ENCODE results near the gene GADD45G.

Gene GADD45G

DNA sequence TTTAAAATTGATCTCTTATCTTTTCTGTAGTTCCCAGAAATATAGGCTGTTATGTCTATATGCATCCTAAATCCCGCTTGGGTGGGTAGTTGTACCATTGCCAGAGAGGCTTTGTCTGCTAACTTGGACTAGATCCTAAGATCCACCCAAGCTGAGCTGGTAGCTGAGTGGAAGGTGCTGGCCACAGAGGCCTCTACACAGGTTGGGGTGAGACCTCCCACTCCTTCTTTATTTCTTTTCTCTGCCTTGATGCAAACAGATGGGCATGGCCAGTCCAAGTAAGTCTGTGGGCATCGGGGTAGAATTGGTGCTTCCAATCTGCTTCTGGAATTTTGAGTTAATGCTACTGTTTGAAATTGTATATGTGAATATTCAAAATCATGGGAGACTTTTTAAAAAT lies 14.4 kb upstream of the GADD45G start:
- TF ChIP-seq, protein P1, sequence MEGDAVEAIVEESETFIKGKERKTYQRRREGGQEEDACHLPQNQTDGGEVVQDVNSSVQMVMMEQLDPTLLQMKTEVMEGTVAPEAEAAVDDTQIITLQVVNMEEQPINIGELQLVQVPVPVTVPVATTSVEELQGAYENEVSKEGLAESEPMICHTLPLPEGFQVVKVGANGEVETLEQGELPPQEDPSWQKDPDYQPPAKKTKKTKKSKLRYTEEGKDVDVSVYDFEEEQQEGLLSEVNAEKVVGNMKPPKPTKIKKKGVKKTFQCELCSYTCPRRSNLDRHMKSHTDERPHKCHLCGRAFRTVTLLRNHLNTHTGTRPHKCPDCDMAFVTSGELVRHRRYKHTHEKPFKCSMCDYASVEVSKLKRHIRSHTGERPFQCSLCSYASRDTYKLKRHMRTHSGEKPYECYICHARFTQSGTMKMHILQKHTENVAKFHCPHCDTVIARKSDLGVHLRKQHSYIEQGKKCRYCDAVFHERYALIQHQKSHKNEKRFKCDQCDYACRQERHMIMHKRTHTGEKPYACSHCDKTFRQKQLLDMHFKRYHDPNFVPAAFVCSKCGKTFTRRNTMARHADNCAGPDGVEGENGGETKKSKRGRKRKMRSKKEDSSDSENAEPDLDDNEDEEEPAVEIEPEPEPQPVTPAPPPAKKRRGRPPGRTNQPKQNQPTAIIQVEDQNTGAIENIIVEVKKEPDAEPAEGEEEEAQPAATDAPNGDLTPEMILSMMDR (IDR thresholded peaks at IDR 0.05), result no peak

DNA sequence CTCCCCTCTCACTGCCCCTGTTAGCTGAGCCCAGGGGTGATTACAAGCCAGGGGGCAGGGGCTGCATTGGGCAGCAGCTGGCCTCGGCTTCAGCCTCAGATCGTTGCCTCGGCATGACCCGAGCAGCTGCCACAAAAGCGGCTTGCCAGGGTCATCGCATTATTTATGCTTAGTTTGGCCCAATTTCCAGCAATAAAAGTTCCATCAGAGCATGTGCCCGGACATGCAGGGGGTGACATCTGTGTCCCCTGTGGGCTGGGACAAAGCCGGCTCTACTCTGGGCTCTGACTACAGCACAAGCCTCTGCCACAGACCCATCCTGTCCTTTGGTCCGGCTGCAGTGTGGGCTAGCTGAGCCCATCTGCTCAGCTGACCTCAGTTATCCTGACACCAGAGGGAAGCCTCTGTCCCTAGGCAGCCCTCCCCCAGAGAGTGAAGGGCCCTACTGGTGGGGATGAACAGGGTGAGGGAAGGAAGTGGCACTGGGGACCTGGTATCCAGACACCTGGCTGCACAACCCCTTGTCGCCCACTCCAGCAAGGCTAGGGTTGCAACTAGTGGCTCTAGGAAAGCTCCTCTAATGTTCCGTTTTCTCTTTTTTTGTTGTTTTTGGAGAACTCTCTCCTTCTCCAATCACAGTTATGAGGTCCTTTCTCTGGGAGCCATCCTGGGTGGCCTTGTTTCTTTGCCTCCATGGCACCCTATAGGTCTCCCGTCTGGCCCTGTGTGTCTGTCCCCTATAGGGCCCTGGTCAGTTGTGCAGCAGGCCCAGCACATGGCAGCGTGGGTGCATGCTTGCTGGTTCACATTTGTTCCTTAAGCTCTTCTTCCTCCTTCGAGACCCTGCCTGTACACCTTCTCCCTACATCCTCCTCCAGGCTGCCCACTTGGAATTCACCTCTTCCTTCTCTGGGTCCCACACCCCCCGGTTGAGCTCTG lies 13.3 kb upstream of the GADD45G start:
- intact Hi-C loops (cut with DNase I; ENCODE audit: low total_unique reads), result no loop called here
- Histone ChIP-seq H3K9me3 (no peaks in the 10 kb centered on the region), H3K27me3 (peaks cover 0 to 24% of the 10 kb centered on the region in 2 donors), H3K4me1 (no peaks in the 10 kb centered on the region), H3K36me3 (no peaks in the 10 kb centered on the region), H3K27ac (no peak overlapping the region), H3K4me3 (no peak overlapping the region)
- DNase-seq, result no peak
- TF ChIP-seq, protein P1 (IDR thresholded peaks at IDR 0.05), result no peak

More for the DNA sequence above, 14.4 kb upstream of the GADD45G start:
- intact Hi-C loops (cut with DNase I; ENCODE audit: low total_unique reads), result no loop called here
- no peaks in the 10 kb centered on the region for H3K36me3 ChIP-seq
- DNase-seq, result no peak
- no peak overlapping the region for H3K4me3 ChIP-seq
- no peaks in the 10 kb centered on the region for H3K9me3 ChIP-seq
- peaks cover 0 to 29% of the 10 kb centered on the region in 2 donors for H3K27me3 ChIP-seq
- H3K27ac ChIP-seq, result no peak overlapping the region
- no peaks in the 10 kb centered on the region for H3K4me1 ChIP-seq

DNA sequence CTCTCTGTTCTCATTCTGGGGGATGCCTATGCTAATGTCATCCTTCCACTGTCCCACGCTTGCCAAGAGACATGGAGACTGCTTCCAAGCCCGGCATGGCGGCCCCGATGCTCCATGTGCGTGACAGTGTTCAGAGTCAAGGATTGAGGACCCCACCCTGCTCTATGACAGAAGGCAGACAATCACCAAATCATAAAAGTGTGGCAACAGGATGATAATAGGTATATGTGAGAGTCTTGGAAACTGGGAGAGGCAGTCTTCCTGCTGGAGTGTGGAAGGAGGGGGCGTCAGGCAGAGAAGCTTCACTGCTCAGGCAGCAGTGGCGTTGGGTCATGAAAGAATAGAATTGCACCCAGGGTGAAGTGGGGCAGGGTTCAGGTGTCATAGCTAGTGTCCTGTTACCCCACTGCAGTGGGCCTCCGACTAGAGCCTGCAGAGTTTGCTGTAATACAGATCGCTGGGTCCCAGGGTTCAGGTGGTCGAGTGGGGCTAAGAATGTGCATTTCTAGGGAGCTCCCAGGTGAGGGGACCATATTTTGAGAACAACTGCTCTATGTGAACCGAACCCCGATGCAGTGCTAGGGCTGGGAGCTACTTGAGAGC lies 12.5 kb upstream of the GADD45G start:
- no peaks in the 10 kb centered on the region for H3K36me3 ChIP-seq
- no peaks in the 10 kb centered on the region for H3K4me1 ChIP-seq
- TF ChIP-seq, protein P1 (IDR thresholded peaks at IDR 0.05), result no peak
- no peak overlapping the region for H3K27ac ChIP-seq
- no peak for DNase-seq
- H3K9me3 ChIP-seq, result no peaks in the 10 kb centered on the region
- H3K4me3 ChIP-seq, result no peak overlapping the region
- peaks cover 0 to 24% of the 10 kb centered on the region in 2 donors for H3K27me3 ChIP-seq
- intact Hi-C loops (cut with DNase I; ENCODE audit: low total_unique reads), result no loop called here

DNA sequence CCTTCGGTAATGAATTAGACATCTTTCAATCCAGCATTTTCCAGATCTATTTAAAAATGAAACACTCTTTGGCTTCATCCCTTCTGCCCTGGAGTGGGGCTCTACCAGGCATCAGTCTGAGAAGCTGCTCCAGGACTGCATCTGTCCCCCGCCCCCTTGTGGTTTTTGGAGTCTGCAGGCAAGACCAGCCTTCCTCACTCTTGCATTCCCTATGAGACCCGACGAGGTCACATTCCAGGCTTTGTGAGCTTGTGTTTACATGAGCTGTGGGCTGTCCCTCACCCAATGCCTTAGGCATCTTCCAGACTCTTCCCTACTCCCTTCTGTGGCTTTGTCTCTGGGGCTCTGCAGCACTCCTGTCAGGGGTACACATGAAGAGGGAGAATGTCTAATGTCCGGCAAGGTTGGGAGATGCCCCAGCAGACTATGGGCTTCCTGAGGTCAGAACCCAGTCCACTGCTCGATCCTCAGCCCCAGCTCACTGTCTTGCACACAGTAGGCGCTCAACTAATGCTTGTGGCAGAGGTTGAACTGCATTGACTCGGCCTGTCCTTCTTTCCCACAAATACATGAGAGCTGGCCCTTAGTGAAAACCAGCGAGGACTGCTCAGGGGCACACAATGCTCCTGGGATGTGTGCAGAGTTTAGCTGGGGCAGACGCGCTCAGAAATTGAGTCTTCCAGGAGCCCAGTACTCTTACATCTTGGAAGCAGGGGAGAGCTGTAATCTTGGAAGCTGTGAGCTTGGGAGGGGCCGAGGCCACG lies 11.7 kb upstream of the GADD45G start:
- peaks cover 0 to 24% of the 10 kb centered on the region in 2 donors for H3K27me3 ChIP-seq
- no peak for DNase-seq
- TF ChIP-seq, protein P1 (IDR thresholded peaks at IDR 0.05), result no peak
- H3K4me1 ChIP-seq, result no peaks in the 10 kb centered on the region
- no peaks in the 10 kb centered on the region for H3K36me3 ChIP-seq
- no peak overlapping the region for H3K4me3 ChIP-seq
- no peak overlapping the region for H3K27ac ChIP-seq
- no peaks in the 10 kb centered on the region for H3K9me3 ChIP-seq
- intact Hi-C loops (cut with DNase I; ENCODE audit: low total_unique reads), result no loop called here

DNA sequence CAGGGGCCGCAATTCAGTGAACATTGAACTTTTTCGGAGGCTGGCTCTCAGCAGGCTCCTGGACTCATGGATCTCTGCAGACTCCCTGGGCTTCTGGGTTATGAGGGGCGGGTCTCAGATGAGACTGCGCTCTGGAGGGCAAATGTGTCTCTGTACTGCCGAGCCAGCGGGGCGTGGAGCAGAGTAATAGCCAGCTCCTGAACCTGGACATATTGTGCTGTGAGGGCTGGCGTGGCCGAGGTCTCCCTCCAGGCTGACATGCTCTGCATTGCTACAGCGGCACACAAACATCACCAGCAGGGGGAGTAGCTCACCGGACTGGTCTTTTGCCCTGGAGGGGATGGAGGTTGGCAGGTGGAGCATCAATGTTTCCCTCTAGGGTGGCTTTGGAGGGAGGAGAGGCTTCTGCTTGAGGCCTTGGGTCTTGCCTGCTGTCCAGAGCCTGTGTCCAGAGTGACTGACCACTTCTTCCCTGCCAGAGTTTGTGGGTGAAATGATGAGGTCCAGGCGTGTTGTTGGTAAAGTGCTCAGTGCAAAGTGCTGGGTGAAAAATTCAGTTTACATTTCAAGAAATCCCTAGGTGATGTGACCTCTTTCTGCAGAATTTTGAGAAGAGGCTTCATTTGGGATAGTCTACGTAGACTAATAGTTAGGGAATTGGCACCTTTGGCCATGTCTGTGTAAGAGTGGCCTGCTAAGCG lies 10.9 kb upstream of the GADD45G start:
- Histone ChIP-seq H3K4me3 (no peak overlapping the region), H3K36me3 (no peaks in the 10 kb centered on the region), H3K9me3 (no peaks in the 10 kb centered on the region), H3K4me1 (no peaks in the 10 kb centered on the region), H3K27me3 (peaks cover 0 to 21% of the 10 kb centered on the region in 2 donors), H3K27ac (no peak overlapping the region)
- TF ChIP-seq, protein P1 (IDR thresholded peaks at IDR 0.05), result peak; percentile 19 to 22
- DNase-seq, result no peak
- intact Hi-C loops (cut with DNase I; ENCODE audit: low total_unique reads), result no loop called here

Data from tibial artery (tissue), 4 donors.